Lower lobe of right lung (tissue), 2 donors: ENCODE results near the gene ACTR3C. TPM values are rescaled to one million over a fixed set of nuclear protein-coding genes. Genes with fewer than 3 reads are reported as not detected.

Experiments
- ATAC-seq, 2 donors: fragments of 200-7000 bp; cut with Tn5 transposase; one replicate each; pipeline ENCODE4 v1.9.1; 2020 to 2022; ENCODE audit warnings: mild to moderate bottlenecking in 2 of 2, moderate library complexity in 2 of 2
- DNase-seq: peaks from one replicate; pipeline ENCODE4 v3.0.0-alpha.2; 2020
- H3K27ac ChIP-seq: fragments of 200-600 bp; one replicate; pipeline ENCODE4 v1.8.0; 2022
- H3K27me3 ChIP-seq: fragments of 200-600 bp; one replicate; pipeline ENCODE4 v1.8.0; 2022; ENCODE audit warnings: low read depth
- H3K36me3 ChIP-seq: fragments of 200-600 bp; one replicate; pipeline ENCODE4 v1.8.0; 2022; ENCODE audit warnings: mild to moderate bottlenecking
- H3K4me1 ChIP-seq: fragments of 200-600 bp; one replicate; pipeline ENCODE4 v1.8.0; 2022
- H3K4me3 ChIP-seq: fragments of 200-600 bp; one replicate; pipeline ENCODE4 v1.8.0; 2022; ENCODE audit warnings: mild to moderate bottlenecking
- H3K9me3 ChIP-seq: fragments of 200-600 bp; one replicate; pipeline ENCODE4 v1.8.0; 2022
- CTCF ChIP-seq: fragments of 200-600 bp; IDR thresholded peaks from one replicate; pipeline ENCODE4 v1.8.0; 2022; ENCODE audit warnings: antibody characterized with exemption, mild to moderate bottlenecking
- intact Hi-C: fragments of 100-400 bp; cut with DNase I; formaldehyde crosslinking; loops from one replicate; pipeline ENCODE4 v1.11.0; 2022
- total RNA-seq: library from RNA; stranded (reverse); fragmentation: NEBNext Ultra II Directional; extraction: Animal tissue kit (Norgen Biotek cat#: 25700); gene quantifications from one replicate; pipeline ENCODE4 v1.2.1, GENCODE V29; 2021
- donor health status: DM: no; HTN: yes; CAD: no; lungs with severe emphysema.

The ACTR3C gene
- total RNA-seq, 1 donor from 2014 or later: 18.6 TPM

DNA sequence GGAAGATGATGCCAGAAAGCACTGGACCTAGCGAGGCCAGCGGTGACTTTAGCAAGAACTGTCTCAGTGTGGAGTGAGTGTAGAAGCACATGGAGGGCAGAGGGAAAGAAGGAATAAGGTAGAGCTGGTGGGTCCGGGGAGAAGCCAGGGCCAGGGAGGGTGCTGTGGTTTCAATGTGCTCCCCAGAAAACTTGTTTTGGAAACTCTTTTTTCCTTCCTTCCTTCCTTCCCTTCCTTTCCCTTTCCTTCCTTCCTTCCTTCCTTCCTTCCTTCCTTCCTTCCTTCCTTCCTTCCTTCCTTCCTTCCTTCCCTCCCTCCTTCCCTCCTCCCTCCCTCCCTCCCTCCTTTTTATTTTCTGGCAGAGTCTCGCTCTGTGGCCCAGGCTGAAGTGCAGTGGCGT is 23.6 kb upstream of the ACTR3C start:
- Histone ChIP-seq H3K27me3 (peaks cover 12% of the 10 kb centered on the region), H3K9me3 (no peaks in the 10 kb centered on the region), H3K36me3 (no peaks in the 10 kb centered on the region), H3K4me1 (no peaks in the 10 kb centered on the region), H3K4me3 (no peak overlapping the region), H3K27ac (no peak overlapping the region)
- intact Hi-C loops: no loop called here
- DNase-seq: no peak
- ATAC-seq: no peak
- TF ChIP-seq CTCF: no peak

DNA sequence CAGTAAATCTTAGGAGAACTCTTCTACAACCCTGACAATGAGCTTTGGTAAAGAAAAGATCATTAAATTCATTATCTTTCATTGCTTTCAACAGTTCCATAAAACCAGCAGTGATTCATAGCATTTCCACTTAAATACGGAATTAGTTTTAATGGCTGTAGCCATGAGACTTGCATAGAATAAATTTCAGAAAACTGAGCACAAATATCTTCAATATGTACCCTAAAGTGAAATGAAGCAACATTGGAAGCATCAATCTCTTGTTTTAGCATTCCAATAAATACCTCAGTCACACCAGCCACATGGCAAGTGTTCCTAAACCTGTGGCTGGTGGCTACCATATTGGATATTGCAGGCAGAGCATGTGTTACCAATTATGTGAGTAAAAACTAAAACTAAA is 21.7 kb upstream of the ACTR3C start:
- DNase-seq: no peak
- Histone ChIP-seq H3K36me3 (no peaks in the 10 kb centered on the region), H3K9me3 (no peaks in the 10 kb centered on the region), H3K4me3 (no peak overlapping the region), H3K27me3 (peaks cover 25% of the 10 kb centered on the region), H3K4me1 (peaks cover 13% of the 10 kb centered on the region), H3K27ac (no peak overlapping the region)
- no peak for ATAC-seq
- intact Hi-C loops: no loop called here
- no peak for TF ChIP-seq CTCF

DNA sequence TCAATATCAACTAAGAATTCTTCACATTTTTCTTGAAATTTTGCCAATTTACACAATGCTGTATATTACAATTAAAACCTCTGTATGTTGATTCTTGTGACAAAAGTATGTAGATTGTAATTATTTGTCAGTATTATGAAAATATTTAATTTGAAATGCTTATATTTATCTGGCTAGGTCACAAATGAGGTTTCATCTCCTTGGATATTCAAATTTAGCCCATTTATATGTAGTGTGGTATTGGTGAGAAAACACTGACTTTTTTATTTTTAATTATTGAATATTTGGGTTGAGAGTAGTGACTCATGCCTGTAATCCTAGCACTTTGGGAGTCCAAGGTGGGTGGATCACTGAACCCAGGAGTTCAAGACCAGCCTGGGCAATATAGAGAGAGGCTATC is 21.0 kb upstream of the ACTR3C start:
- DNase-seq: no peak
- H3K27me3 ChIP-seq: peaks cover 26% of the 10 kb centered on the region
- intact Hi-C loops: no loop called here
- H3K36me3 ChIP-seq: no peaks in the 10 kb centered on the region
- peaks cover 16% of the 10 kb centered on the region for H3K4me1 ChIP-seq
- no peaks in the 10 kb centered on the region for H3K9me3 ChIP-seq
- no peak for ATAC-seq
- H3K4me3 ChIP-seq: no peak overlapping the region
- no peak overlapping the region for H3K27ac ChIP-seq
- TF ChIP-seq CTCF: no peak

DNA sequence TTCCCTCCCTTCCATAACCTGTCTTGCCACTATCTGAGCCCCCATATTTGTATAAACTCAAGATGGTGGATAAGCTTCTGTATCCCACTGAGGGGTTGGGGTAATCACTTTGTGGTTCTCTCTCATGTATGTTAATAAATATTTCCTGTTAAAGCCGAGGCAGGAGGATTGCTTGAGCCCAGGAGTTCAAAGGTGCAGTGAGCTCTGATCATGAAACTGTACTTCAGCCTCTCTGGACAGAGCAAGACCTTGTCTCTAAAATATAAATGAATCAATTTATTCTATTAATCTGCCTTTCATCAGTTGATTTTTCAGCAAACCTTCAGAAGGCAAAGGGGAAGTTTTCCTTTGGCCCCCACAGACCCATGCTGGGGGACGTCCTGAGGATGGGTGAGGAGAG is 19.9 kb upstream of the ACTR3C start:
- no peak for ATAC-seq
- peaks cover 26% of the 10 kb centered on the region for H3K27me3 ChIP-seq

GRCh38 chr7:150342121-150342408 is 18.7 kb upstream of the ACTR3C start:
- H3K4me1 ChIP-seq: peaks cover 16% of the 10 kb centered on the region
- H3K9me3 ChIP-seq: no peaks in the 10 kb centered on the region
- H3K27ac ChIP-seq: peak overlapping the region; percentile 2
- ATAC-seq (no peak), DNase-seq (no peak)
- peaks cover 8% of the 10 kb centered on the region for H3K36me3 ChIP-seq
- TF ChIP-seq CTCF: no peak
- intact Hi-C loops: no loop called here
- peak overlapping the region; percentile 62 for H3K4me3 ChIP-seq
- H3K27me3 ChIP-seq: peaks cover 26% of the 10 kb centered on the region

More for the DNA sequence above, 19.9 kb upstream of the ACTR3C start:
- TF ChIP-seq CTCF: no peak
- Histone ChIP-seq H3K4me1 (peaks cover 16% of the 10 kb centered on the region), H3K4me3 (no peak overlapping the region), H3K36me3 (peaks cover 6% of the 10 kb centered on the region), H3K27ac (no peak overlapping the region), H3K9me3 (no peaks in the 10 kb centered on the region)
- no peak for DNase-seq
- intact Hi-C loops: no loop called here
